ENCODE results near the gene ISCA1.

DNA sequence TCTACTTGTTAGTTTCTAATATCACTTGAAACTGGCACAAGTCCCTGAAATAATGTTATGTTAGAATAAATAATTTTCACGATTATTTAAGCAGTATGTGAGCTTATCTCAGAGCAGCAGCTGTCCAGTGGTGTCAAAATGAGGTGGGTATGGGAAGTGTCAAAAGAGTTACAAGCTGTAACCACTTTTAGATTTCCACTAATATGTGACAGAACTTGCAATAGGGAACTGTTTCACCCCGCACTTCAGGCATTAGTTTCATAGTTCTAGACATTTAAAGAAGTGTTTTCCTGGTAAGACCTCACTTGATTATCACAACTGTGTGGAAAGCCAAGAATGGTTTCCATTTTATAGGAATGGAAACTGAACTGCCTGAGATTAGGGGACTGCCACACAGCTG is 2.9 kb upstream of the ISCA1 start:
- no peak for TF ChIP-seq POLR2A (IDR thresholded peaks at IDR 0.05)
- TF ChIP-seq, protein P1, sequence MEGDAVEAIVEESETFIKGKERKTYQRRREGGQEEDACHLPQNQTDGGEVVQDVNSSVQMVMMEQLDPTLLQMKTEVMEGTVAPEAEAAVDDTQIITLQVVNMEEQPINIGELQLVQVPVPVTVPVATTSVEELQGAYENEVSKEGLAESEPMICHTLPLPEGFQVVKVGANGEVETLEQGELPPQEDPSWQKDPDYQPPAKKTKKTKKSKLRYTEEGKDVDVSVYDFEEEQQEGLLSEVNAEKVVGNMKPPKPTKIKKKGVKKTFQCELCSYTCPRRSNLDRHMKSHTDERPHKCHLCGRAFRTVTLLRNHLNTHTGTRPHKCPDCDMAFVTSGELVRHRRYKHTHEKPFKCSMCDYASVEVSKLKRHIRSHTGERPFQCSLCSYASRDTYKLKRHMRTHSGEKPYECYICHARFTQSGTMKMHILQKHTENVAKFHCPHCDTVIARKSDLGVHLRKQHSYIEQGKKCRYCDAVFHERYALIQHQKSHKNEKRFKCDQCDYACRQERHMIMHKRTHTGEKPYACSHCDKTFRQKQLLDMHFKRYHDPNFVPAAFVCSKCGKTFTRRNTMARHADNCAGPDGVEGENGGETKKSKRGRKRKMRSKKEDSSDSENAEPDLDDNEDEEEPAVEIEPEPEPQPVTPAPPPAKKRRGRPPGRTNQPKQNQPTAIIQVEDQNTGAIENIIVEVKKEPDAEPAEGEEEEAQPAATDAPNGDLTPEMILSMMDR (IDR thresholded peaks at IDR 0.05) = no peak
